DOHH2 (cell line): ENCODE data around the gene UBASH3B.

Source experiments
- EZH2phosphoT487 ChIP-seq: fragments of 200-600 bp; sonication (generic); IDR thresholded peaks from 2 replicates; pipeline ENCODE4 v1.6.1; 2017; ENCODE audit warnings: borderline replicate concordance, mild to moderate bottlenecking, antibody characterized with exemption, low read length, moderate library complexity, mixed read lengths
- TF ChIP-seq, protein P1 (sequence below): fragments of 200-600 bp; sonication (generic); IDR thresholded peaks from one replicate; pipeline ENCODE4 v1.5.1; 2014; ENCODE audit warnings: antibody characterized with exemption, mild to moderate bottlenecking, low read depth, low read length; ENCODE audit not compliant: poor library complexity, severe bottlenecking

DNA sequence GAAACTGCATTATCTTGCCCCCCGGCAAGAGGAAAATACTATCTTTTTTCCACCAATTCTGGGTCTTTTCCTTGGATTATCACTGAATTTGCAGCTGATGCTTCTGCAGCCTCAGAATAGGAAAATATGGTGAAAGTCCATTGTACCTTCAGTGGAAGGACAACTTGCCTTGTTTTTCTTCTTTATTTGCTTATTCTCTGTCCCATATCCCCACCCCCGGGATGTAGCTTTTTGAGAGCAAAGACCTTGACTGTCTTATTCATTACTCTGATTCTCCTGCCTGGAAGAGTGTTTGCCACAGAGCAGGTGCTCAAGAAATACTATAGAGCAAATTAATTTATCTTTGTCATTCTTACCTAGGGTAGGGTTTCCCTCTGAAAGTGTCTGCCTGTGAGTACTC is 29.5 kb downstream of the UBASH3B start:
- TF ChIP-seq, protein P1, sequence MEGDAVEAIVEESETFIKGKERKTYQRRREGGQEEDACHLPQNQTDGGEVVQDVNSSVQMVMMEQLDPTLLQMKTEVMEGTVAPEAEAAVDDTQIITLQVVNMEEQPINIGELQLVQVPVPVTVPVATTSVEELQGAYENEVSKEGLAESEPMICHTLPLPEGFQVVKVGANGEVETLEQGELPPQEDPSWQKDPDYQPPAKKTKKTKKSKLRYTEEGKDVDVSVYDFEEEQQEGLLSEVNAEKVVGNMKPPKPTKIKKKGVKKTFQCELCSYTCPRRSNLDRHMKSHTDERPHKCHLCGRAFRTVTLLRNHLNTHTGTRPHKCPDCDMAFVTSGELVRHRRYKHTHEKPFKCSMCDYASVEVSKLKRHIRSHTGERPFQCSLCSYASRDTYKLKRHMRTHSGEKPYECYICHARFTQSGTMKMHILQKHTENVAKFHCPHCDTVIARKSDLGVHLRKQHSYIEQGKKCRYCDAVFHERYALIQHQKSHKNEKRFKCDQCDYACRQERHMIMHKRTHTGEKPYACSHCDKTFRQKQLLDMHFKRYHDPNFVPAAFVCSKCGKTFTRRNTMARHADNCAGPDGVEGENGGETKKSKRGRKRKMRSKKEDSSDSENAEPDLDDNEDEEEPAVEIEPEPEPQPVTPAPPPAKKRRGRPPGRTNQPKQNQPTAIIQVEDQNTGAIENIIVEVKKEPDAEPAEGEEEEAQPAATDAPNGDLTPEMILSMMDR: no peak
- no peak for TF ChIP-seq EZH2phosphoT487
